Choroid plexus epithelial cell (primary cell): Measurements from ENCODE around the gene LRRC4C.

ENCODE experiments used
- DNase-seq: peaks from one replicate; pipeline ENCODE4 v3.0.0-alpha.2; 2010; ENCODE audit warnings: low read depth
- H3K4me3 ChIP-seq: 2 replicates; pipeline ENCODE4 v1.5.1; 2011; ENCODE audit warnings: low read depth, mild to moderate bottlenecking, control low read depth, low read length, moderate library complexity
- CTCF ChIP-seq: conservative IDR thresholded peaks from 2 replicates; pipeline ENCODE4 v1.5.1; 2011; ENCODE audit warnings: low read depth, mild to moderate bottlenecking, control low read depth, inconsistent platforms, low read length, moderate library complexity

The LRRC4C gene

GRCh38 chr11:40432358-40432757 lies 1027.1 kb downstream of the LRRC4C start:
- no peak for DNase-seq
- TF ChIP-seq CTCF = no peak
- no peak overlapping the region for H3K4me3 ChIP-seq

- DNase-seq = no peak
- peak; percentile 13 for TF ChIP-seq CTCF
- H3K4me3 ChIP-seq = no peak overlapping the region
Measured at GRCh38 chr11:40425168-40425567, 1034.3 kb downstream of the LRRC4C start.

GRCh38 chr11:40421208-40421981 lies 1038.1 kb downstream of the LRRC4C start:
- no peak for DNase-seq
- no peak overlapping the region for H3K4me3 ChIP-seq
- TF ChIP-seq CTCF = no peak

- H3K4me3 ChIP-seq = no peak overlapping the region
- DNase-seq = no peak
- no peak for TF ChIP-seq CTCF
Measured at GRCh38 chr11:40417627-40418026, 1041.8 kb downstream of the LRRC4C start.

GRCh38 chr11:40407355-40407754 lies 1052.1 kb downstream of the LRRC4C start:
- TF ChIP-seq CTCF = no peak
- no peak for DNase-seq
- no peak overlapping the region for H3K4me3 ChIP-seq

- TF ChIP-seq CTCF = no peak
- no peak for DNase-seq
Measured at GRCh38 chr11:40405614-40406013, 1053.8 kb downstream of the LRRC4C start.

GRCh38 chr11:40403321-40403720 lies 1056.1 kb downstream of the LRRC4C start:
- no peak for TF ChIP-seq CTCF
- no peak for DNase-seq
- no peak overlapping the region for H3K4me3 ChIP-seq

More at GRCh38 chr11:40405614-40406013, 1053.8 kb downstream of the LRRC4C start:
- no peak overlapping the region for H3K4me3 ChIP-seq
